ENCODE measurements around the gene TAF11L2.
"Not testable (repeated sequence)": the region's sequence is repeated elsewhere in the genome, so short reads cannot be mapped to it uniquely, and the experiment has no call there.

Gene TAF11L2

GRCh38 chr5:17528369-17528768, 30.3 kb downstream of the TAF11L2 start, which contains the start of gene TAF11L6:
TSS of gene TAF11L6 (plus strand) at chr5:17528669.
- DNase-seq: not testable (repeated sequence)
